ENCODE measurements around the gene AK8.

The AK8 gene

GRCh38 chr9:132820169-132820944 lies 57.7 kb downstream of the AK8 start:
- H3K27me3 ChIP-seq (ENCODE audit: insufficient read depth, low read length): peaks cover 8% of the 10 kb centered on the region; the same call in 1 of the 2 replicates
- no peak overlapping the region for H3K27ac ChIP-seq (ENCODE audit: low read depth, low read length, poor library complexity, severe bottlenecking)
- H3K9ac ChIP-seq (ENCODE audit: low read length): no peak overlapping the region
- no peaks in the 10 kb centered on the region for H4K20me1 ChIP-seq (ENCODE audit: insufficient read depth, low read length)
- TF ChIP-seq CTCF (IDR thresholded peaks at IDR 0.05; ENCODE audit: low read length): no peak
- no peak for TF ChIP-seq EZH2 (IDR thresholded peaks at IDR 0.05; ENCODE audit: borderline replicate concordance, low read length)
- H3K79me2 ChIP-seq (ENCODE audit: insufficient read depth, low read length): no peaks in the 10 kb centered on the region
- H3K9me2 ChIP-seq (ENCODE audit: low read depth, low read length): no peaks in the 10 kb centered on the region
- H3K4me2 ChIP-seq (ENCODE audit: low read length): no peak overlapping the region
- no peaks in the 10 kb centered on the region for H3F3A ChIP-seq (ENCODE audit: insufficient read depth, low read length)
- peaks cover 7% of the 10 kb centered on the region for H3K4me1 ChIP-seq (ENCODE audit: insufficient read depth, low read length, severe bottlenecking)
- no peaks in the 10 kb centered on the region for H3K36me3 ChIP-seq (ENCODE audit: insufficient read depth, low read length)
- no peak overlapping the region for H3K4me3 ChIP-seq (ENCODE audit: low read depth, low read length, poor library complexity, severe bottlenecking)
- H2AFZ ChIP-seq (ENCODE audit: low read length): no peak overlapping the region
- H3K9me3 ChIP-seq (ENCODE audit: low read length): no peaks in the 10 kb centered on the region

- peaks cover 7% of the 10 kb centered on the region for H3K4me1 ChIP-seq (ENCODE audit: insufficient read depth, low read length, severe bottlenecking)
- no peaks in the 10 kb centered on the region for H3K36me3 ChIP-seq (ENCODE audit: insufficient read depth, low read length)
- H3K4me2 ChIP-seq (ENCODE audit: low read length): no peak overlapping the region
- H3F3A ChIP-seq (ENCODE audit: insufficient read depth, low read length): no peaks in the 10 kb centered on the region
- H2AFZ ChIP-seq (ENCODE audit: low read length): no peak overlapping the region
- no peaks in the 10 kb centered on the region for H3K9me2 ChIP-seq (ENCODE audit: low read depth, low read length)
- H3K79me2 ChIP-seq (ENCODE audit: insufficient read depth, low read length): no peaks in the 10 kb centered on the region
- no peak overlapping the region for H3K4me3 ChIP-seq (ENCODE audit: low read depth, low read length, poor library complexity, severe bottlenecking)
- TF ChIP-seq CTCF (IDR thresholded peaks at IDR 0.05; ENCODE audit: low read length) (no peak), EZH2 (IDR thresholded peaks at IDR 0.05; ENCODE audit: borderline replicate concordance, low read length) (no peak)
- H3K27ac ChIP-seq (ENCODE audit: low read depth, low read length, poor library complexity, severe bottlenecking): no peak overlapping the region
- no peaks in the 10 kb centered on the region for H3K9me3 ChIP-seq (ENCODE audit: low read length)
- no peaks in the 10 kb centered on the region for H3K27me3 ChIP-seq (ENCODE audit: insufficient read depth, low read length)
- H3K9ac ChIP-seq (ENCODE audit: low read length): no peak overlapping the region
- H4K20me1 ChIP-seq (ENCODE audit: insufficient read depth, low read length): no peaks in the 10 kb centered on the region
These were observed 59.5 kb downstream of the AK8 start for GRCh38 chr9:132818588-132818987.

GRCh38 chr9:132814937-132815336 lies 63.1 kb downstream of the AK8 start:
- no peak overlapping the region for H3K27ac ChIP-seq (ENCODE audit: low read depth, low read length, poor library complexity, severe bottlenecking)
- no peaks in the 10 kb centered on the region; the same call in 1 of the 2 replicates for H3K27me3 ChIP-seq (ENCODE audit: insufficient read depth, low read length)
- H3K79me2 ChIP-seq (ENCODE audit: insufficient read depth, low read length): no peaks in the 10 kb centered on the region
- TF ChIP-seq EZH2 (IDR thresholded peaks at IDR 0.05; ENCODE audit: borderline replicate concordance, low read length) (no peak), CTCF (IDR thresholded peaks at IDR 0.05; ENCODE audit: low read length) (no peak)
- H3F3A ChIP-seq (ENCODE audit: insufficient read depth, low read length): no peaks in the 10 kb centered on the region
- H3K9ac ChIP-seq (ENCODE audit: low read length): no peak overlapping the region
- H2AFZ ChIP-seq (ENCODE audit: low read length): no peak overlapping the region
- no peak overlapping the region for H3K4me2 ChIP-seq (ENCODE audit: low read length)
- H4K20me1 ChIP-seq (ENCODE audit: insufficient read depth, low read length): no peaks in the 10 kb centered on the region
- no peaks in the 10 kb centered on the region for H3K9me3 ChIP-seq (ENCODE audit: low read length)
- peaks cover 7% of the 10 kb centered on the region for H3K4me1 ChIP-seq (ENCODE audit: insufficient read depth, low read length, severe bottlenecking)
- H3K9me2 ChIP-seq (ENCODE audit: low read depth, low read length): no peaks in the 10 kb centered on the region
- H3K36me3 ChIP-seq (ENCODE audit: insufficient read depth, low read length): no peaks in the 10 kb centered on the region
- no peak overlapping the region for H3K4me3 ChIP-seq (ENCODE audit: low read depth, low read length, poor library complexity, severe bottlenecking)

All from OCI-LY1 (cell line).